ENCODE data around the gene WDR19. TPM values are rescaled to one million over a fixed set of nuclear protein-coding genes. Genes with fewer than 3 reads are reported as not detected.

Gene WDR19
- polyA plus RNA-seq, 1 of the 3 experiments (the other 2 are of a cell fraction), result 23.3 TPM

DNA sequence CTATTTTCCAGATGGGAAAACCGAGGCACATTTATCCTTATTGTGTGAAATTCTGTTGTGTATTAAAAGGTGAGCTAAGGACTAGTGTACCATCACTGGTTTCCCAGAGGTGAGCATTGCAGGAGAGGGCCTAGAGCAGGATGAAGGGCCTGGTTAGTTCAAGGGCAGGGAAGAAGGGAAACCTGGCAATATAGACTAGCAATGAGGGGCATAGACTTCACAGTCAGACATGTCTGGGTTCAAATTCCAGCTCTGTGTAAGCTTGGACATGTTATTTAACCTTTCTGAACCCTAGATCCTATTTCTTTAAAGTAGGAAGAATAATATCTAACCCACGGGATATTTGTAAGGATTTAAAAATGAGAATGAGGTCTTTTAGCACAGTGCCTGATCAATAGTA lies 50.8 kb downstream of the WDR19 start:
- POLR2A ChIA-PET, result no interaction called here
- 87% methylated on average over 2 of the region's 2 CpGs for WGBS (ENCODE audit: low lambda C conversion rate)
- no peak for DNase-seq

DNA sequence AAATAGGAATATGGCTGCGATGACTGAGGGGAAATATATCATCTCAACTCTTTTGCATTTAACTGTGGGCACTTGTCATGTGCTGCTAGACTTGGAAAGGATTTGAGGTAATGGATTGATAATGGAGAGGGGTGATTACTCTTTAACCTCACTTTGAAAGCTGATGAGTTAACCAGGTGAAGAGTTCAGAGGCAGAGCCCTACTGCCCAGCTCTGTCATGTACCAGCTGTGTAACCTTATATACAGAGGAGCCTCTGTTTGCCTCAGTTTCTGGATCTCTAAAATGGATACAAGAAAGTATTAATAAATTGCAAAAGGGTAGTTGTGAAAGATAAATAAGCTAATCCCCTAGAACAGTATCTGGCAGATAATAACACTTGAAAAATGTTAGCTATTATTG lies 51.5 kb downstream of the WDR19 start:
- no peaks in the 10 kb centered on the region for H3K4me1 ChIP-seq (ENCODE audit: control insufficient read depth in 1 of 2, insufficient read depth in 2 of 2, low read depth in 1 of 2, low read length in 1 of 2)
- H3K9ac ChIP-seq, result no peak overlapping the region
- H3F3A ChIP-seq (replicated peaks; ENCODE audit: insufficient read depth), result peaks cover 6% of the 10 kb centered on the region
- H4K20me1 ChIP-seq (ENCODE audit: insufficient read depth), result no peaks in the 10 kb centered on the region
- ChIA-PET POLR2A (no interaction called here), CTCF (interaction anchor here (1.4 to 1.5 kb wide), 2 partner anchors 9 to 135 kb away, joined by 3 to 4 read pairs; no protein-coding TSS in a partner anchor)
- H3K27me3 ChIP-seq (ENCODE audit: insufficient read depth), result no peaks in the 10 kb centered on the region
- peaks cover 2 to 32% of the 10 kb centered on the region in 2 experiments for H3K36me3 ChIP-seq (replicated peaks in 1 of 2; ENCODE audit: control insufficient read depth in 1 of 2, insufficient read depth in 2 of 2, low read length in 1 of 2)
- H3K9me2 ChIP-seq, result no peaks in the 10 kb centered on the region
- H3K9me3 ChIP-seq, result no peaks in the 10 kb centered on the region
- H3K4me2 ChIP-seq, result no peak overlapping the region
- no peak overlapping the region for H3K4me3 ChIP-seq (ENCODE audit: low read depth in 2 of 2, low read length in 1 of 2)
- H2AFZ ChIP-seq (ENCODE audit: low read depth), result no peak overlapping the region
- H3K27ac ChIP-seq (ENCODE audit: low read depth in 2 of 2, low read length in 1 of 2), result no peak overlapping the region
- 100% methylated on average over 1 of the region's 1 CpG for WGBS (ENCODE audit: low lambda C conversion rate)
- no peaks in the 10 kb centered on the region for H3K79me2 ChIP-seq (ENCODE audit: insufficient read depth)
- no peak for DNase-seq
- TF ChIP-seq, protein P1, sequence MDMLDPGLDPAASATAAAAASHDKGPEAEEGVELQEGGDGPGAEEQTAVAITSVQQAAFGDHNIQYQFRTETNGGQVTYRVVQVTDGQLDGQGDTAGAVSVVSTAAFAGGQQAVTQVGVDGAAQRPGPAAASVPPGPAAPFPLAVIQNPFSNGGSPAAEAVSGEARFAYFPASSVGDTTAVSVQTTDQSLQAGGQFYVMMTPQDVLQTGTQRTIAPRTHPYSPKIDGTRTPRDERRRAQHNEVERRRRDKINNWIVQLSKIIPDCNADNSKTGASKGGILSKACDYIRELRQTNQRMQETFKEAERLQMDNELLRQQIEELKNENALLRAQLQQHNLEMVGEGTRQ (IDR thresholded peaks at IDR 0.05; ENCODE audit: borderline replicate concordance, low read depth, low read length), result no peak
- TF ChIP-seq MEF2A (IDR thresholded peaks at IDR 0.05; ENCODE audit: borderline replicate concordance, low read depth) (no peak), TAF1 (IDR thresholded peaks at IDR 0.05; ENCODE audit: borderline replicate concordance, low read depth, low read length) (no peak), EZH2phosphoT487 (IDR thresholded peaks at IDR 0.05; ENCODE audit: borderline replicate concordance, low read depth) (no peak)

More for the DNA sequence above, 50.8 kb downstream of the WDR19 start:
- no peak overlapping the region for H3K4me2 ChIP-seq
- H3K9me2 ChIP-seq, result no peaks in the 10 kb centered on the region
- H2AFZ ChIP-seq (ENCODE audit: low read depth), result no peak overlapping the region
- H3K79me2 ChIP-seq (ENCODE audit: insufficient read depth), result no peaks in the 10 kb centered on the region
- no peak for TF ChIP-seq MXI1 (IDR thresholded peaks at IDR 0.05; ENCODE audit: low read depth, low read length)
- H3K36me3 ChIP-seq (replicated peaks in 1 of 2; ENCODE audit: control insufficient read depth in 1 of 2, insufficient read depth in 2 of 2, low read length in 1 of 2), result peaks cover 4 to 32% of the 10 kb centered on the region in 2 experiments
- no peaks in the 10 kb centered on the region for H3K4me1 ChIP-seq (ENCODE audit: control insufficient read depth in 1 of 2, insufficient read depth in 2 of 2, low read depth in 1 of 2, low read length in 1 of 2)
- no peak overlapping the region for H3K9ac ChIP-seq
- no peaks in the 10 kb centered on the region for H4K20me1 ChIP-seq (ENCODE audit: insufficient read depth)
- H3F3A ChIP-seq (replicated peaks; ENCODE audit: insufficient read depth), result peaks cover 6% of the 10 kb centered on the region
- CTCF ChIA-PET, result interaction anchor here (1.4 to 1.5 kb wide), 2 partner anchors 10 to 134 kb away, joined by 3 to 4 read pairs; no protein-coding TSS in a partner anchor
- H3K27me3 ChIP-seq (ENCODE audit: insufficient read depth), result no peaks in the 10 kb centered on the region
- no peaks in the 10 kb centered on the region for H3K9me3 ChIP-seq
- H3K27ac ChIP-seq (ENCODE audit: low read depth in 2 of 2, low read length in 1 of 2), result no peak overlapping the region
- H3K4me3 ChIP-seq (ENCODE audit: low read depth in 2 of 2, low read length in 1 of 2), result no peak overlapping the region

GRCh38 chr4:39235021-39235420 lies 52.7 kb downstream of the WDR19 start:
- Histone ChIP-seq H3K4me2 (no peak overlapping the region), H3K27me3 (ENCODE audit: insufficient read depth) (no peaks in the 10 kb centered on the region), H3K4me3 (ENCODE audit: low read depth in 2 of 2, low read length in 1 of 2) (no peak overlapping the region), H3K9me2 (no peaks in the 10 kb centered on the region), H2AFZ (ENCODE audit: low read depth) (no peak overlapping the region), H3K9ac (no peak overlapping the region), H3K9me3 (no peaks in the 10 kb centered on the region), H3K79me2 (ENCODE audit: insufficient read depth) (no peaks in the 10 kb centered on the region), H3K27ac (ENCODE audit: low read depth in 2 of 2, low read length in 1 of 2) (no peak overlapping the region; a peak in 1 of 4 replicates), H3K36me3 (replicated peaks in 1 of 2; ENCODE audit: control insufficient read depth in 1 of 2, insufficient read depth in 2 of 2, low read length in 1 of 2) (peaks cover 2 to 32% of the 10 kb centered on the region in 2 experiments), H4K20me1 (ENCODE audit: insufficient read depth) (no peaks in the 10 kb centered on the region), H3K4me1 (ENCODE audit: control insufficient read depth in 1 of 2, insufficient read depth in 2 of 2, low read depth in 1 of 2, low read length in 1 of 2) (no peaks in the 10 kb centered on the region), H3F3A (replicated peaks; ENCODE audit: insufficient read depth) (peaks cover 6% of the 10 kb centered on the region)
- ChIA-PET CTCF (interaction anchor here (1.2 kb wide), 1 partner anchor 19 kb away, joined by 3 read pairs; no protein-coding TSS in a partner anchor), POLR2A (no interaction called here)
- 90% methylated on average over 2 of the region's 2 CpGs for WGBS (ENCODE audit: low lambda C conversion rate)
- DNase-seq, result no peak
- no peak for TF ChIP-seq JUND (IDR thresholded peaks at IDR 0.05)
- TF ChIP-seq, protein P2, sequence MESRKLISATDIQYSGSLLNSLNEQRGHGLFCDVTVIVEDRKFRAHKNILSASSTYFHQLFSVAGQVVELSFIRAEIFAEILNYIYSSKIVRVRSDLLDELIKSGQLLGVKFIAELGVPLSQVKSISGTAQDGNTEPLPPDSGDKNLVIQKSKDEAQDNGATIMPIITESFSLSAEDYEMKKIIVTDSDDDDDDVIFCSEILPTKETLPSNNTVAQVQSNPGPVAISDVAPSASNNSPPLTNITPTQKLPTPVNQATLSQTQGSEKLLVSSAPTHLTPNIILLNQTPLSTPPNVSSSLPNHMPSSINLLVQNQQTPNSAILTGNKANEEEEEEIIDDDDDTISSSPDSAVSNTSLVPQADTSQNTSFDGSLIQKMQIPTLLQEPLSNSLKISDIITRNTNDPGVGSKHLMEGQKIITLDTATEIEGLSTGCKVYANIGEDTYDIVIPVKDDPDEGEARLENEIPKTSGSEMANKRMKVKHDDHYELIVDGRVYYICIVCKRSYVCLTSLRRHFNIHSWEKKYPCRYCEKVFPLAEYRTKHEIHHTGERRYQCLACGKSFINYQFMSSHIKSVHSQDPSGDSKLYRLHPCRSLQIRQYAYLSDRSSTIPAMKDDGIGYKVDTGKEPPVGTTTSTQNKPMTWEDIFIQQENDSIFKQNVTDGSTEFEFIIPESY (IDR thresholded peaks at IDR 0.05; ENCODE audit: borderline replicate concordance, low read depth), result no peak
- TF ChIP-seq, protein P3, sequence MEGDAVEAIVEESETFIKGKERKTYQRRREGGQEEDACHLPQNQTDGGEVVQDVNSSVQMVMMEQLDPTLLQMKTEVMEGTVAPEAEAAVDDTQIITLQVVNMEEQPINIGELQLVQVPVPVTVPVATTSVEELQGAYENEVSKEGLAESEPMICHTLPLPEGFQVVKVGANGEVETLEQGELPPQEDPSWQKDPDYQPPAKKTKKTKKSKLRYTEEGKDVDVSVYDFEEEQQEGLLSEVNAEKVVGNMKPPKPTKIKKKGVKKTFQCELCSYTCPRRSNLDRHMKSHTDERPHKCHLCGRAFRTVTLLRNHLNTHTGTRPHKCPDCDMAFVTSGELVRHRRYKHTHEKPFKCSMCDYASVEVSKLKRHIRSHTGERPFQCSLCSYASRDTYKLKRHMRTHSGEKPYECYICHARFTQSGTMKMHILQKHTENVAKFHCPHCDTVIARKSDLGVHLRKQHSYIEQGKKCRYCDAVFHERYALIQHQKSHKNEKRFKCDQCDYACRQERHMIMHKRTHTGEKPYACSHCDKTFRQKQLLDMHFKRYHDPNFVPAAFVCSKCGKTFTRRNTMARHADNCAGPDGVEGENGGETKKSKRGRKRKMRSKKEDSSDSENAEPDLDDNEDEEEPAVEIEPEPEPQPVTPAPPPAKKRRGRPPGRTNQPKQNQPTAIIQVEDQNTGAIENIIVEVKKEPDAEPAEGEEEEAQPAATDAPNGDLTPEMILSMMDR (IDR thresholded peaks at IDR 0.05), result no peak
- TF ChIP-seq EZH2phosphoT487 (IDR thresholded peaks at IDR 0.05; ENCODE audit: borderline replicate concordance, low read depth), result no peak
- TF ChIP-seq TCF12 (IDR thresholded peaks at IDR 0.05), result no peak
- TF ChIP-seq REST (IDR thresholded peaks at IDR 0.05; ENCODE audit: low read depth, low read length), result no peak
- TF ChIP-seq YY1 (IDR thresholded peaks at IDR 0.05; ENCODE audit: low read depth), result no peak
- TF ChIP-seq SMC3 (IDR thresholded peaks at IDR 0.05; ENCODE audit: low read depth, low read length), result no peak
- TF ChIP-seq MXI1 (IDR thresholded peaks at IDR 0.05; ENCODE audit: low read depth, low read length), result no peak
- no peak for TF ChIP-seq NFIC (IDR thresholded peaks at IDR 0.05; ENCODE audit: borderline replicate concordance)
